NOMO-1 (cell line): ENCODE results near the gene MARCHF9.
"Not testable (repeated sequence)": the region's sequence is repeated elsewhere in the genome, so short reads cannot be mapped to it uniquely, and the experiment has no call there.

Experiments
- DNase-seq, 2 experiments: peaks; one replicate each; lab custom pipeline; 2025; ENCODE audit not compliant: unreplicated experiment in 2 of 2; lab: John Stamatoyannopoulos, UW

Gene MARCHF9, protein sequence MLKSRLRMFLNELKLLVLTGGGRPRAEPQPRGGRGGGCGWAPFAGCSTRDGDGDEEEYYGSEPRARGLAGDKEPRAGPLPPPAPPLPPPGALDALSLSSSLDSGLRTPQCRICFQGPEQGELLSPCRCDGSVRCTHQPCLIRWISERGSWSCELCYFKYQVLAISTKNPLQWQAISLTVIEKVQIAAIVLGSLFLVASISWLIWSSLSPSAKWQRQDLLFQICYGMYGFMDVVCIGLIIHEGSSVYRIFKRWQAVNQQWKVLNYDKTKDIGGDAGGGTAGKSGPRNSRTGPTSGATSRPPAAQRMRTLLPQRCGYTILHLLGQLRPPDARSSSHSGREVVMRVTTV

DNA sequence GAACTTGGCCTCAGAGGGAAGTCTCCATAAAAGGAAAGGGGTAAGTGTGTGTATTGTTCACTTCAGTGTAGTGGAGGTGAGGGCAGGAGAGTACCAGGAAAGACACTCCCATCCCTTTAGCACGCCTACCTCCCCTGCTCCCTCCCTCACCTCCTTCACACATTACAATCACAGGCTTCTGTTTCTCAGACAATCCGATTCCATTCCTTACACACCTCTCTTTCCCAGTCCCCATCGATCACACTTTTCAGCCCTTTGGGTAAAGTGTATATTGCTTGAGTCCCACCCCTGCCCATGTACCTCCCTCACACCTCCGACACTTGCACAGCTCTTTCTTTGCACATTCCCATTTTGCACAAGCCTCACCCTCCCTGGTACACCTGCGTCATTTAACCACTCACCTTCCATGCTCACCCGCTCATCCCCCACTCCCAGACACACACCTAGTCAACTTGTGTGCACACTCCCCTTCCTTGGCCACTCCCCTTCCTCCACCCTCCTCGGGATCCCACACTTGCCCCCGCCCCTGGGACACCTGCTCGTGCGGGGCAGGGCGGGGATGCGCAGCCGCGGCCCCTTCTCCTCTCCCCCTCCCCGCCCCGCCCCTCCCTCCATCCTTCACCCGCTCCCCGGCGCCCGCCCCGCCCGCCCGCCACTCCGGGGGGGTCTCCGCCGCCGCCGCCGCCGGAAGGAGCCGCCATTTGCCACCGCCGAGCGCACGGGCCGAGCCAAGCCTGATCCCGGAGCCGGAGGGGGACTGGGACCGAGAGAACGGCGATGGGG lies at the start of gene MARCHF9:
MARCHF9 (plus strand) TSS at position 693 of the 783 bp plus-strand sequence. CDS start 426 bp downstream, outside the sequence.
- DNase-seq, result peak; percentile 36 to 57

DNA sequence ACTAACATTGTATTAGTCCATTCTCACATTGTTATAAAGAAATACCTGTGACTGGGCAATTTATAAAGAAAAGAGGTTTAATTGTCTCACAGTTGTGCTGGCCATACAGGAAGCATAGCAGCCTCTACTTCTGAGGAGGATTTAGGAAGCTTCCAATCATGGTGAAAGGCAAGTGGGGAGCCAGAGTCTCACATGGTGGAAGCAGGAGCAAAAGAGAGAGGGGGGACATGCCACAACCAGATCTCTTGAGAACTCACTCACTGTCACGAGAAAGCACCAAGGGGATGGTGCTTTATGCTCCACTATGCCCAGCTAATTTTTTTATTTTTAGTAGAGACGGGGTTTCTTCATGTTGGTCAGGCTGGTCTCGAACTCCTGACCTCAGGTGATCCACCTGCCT lies 47.7 kb upstream of the MARCHF9 start:
- no peak for DNase-seq

DNA sequence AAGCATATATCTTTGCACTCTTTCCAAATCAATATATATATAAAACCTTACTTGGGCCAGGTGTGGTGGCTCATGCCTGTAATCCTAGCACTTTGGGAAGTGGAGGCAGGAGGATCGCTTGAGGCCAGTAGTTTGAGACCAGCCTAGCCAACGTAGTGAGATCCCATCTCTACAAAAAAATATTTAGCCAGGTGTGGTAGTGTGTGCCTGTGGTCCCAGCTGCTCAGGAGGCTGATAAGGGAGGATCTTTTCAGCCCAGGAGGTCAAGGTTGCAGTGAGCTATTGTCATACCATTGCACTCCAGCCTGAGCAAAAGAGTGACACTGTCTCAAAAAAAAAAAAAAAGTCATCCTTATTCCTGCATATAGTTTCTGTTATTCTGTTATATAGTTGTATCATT lies 46.6 kb upstream of the MARCHF9 start:
- no peak for DNase-seq

DNA sequence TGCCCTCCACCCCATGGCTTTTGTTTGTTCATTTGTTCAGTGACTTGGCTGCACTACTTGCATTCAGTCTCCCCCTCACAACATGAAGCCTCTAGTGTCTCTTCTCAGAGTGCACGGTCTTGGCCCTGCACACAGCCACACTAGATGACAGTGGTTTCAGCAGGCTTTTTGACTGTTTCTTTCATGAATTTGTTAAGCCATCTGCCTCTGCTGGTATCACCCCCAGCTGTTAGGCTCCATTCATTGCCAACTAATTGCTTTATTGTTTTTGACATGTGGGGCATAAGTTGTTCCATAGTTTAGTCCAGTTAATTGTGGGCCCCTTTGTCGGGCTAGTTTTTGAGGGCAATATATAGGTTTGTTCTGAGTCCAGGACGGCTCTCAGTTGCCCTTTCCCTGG lies 42.2 kb upstream of the MARCHF9 start:
- no peak for DNase-seq

DNA sequence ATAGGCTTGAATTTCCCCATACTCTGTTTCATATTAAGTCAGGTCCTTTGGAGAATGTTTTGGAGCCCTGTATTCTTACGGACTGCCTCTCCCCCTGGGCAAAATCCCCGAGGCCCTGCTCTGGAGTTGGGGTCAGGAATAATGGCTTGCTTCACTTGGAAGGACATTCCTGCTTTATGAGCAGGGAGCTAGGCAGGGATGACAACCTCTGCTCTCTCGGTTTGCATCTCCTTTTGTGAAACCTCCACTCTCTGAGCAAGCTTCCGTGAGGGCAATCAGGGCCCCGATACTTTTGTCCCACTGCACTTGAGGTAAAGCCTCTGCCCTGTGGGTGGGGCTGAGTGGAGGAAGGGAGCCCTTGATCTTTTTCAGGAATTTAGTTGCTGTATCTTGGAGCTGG lies 41.7 kb upstream of the MARCHF9 start:
- no peak for DNase-seq

DNA sequence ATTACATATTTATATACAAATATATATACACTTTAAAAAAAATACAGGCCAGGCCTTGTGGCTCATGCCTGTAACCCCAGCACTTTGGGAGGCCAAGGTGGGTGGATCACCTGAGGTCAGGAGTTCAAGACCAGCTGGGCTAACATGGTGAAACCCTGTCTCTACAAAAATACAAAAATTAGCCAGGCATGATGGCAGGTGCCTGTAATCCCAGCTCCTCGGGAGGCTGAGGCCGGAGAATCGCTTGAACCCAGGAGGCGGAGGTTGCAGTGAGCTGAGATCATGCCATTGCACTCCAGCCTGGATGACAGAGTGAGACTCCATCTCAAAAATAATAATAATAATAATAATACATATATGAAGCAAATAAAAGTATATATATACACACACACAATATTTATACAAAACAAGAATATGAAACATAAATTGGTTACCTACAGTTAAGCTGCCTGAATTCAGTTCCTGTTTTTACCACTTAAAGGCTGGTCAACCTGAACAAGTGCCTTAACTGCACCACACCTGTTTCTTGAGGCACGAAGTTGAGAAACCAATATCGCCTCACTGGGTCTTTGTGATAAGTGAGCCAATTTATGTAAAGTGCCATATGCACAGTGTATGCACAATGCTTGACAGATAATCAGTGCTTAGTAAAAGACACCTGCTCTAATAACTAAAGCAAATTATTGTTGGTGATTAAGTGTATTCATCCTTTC lies 39.7 kb upstream of the MARCHF9 start:
- DNase-seq, result not testable (repeated sequence)

DNA sequence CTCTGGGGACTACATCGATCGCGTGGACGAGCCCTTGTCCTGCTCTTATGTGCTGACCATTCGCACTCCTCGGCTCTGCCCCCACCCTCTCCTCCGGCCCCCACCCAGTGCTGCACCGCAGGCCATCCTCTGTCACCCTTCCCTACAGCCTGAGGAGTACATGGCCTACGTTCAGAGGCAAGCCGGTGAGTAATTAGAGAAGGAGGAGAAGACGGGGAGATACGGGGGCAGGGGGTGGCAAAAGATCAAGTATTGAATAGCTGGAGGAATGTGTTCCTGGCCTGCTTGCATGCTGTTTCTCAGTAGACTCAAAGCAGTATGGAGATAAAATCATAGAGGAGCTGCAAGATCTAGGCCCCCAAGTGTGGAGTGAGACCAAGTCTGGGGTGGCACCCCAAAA lies 39.1 kb upstream of the MARCHF9 start:
- DNase-seq, result no peak

DNA sequence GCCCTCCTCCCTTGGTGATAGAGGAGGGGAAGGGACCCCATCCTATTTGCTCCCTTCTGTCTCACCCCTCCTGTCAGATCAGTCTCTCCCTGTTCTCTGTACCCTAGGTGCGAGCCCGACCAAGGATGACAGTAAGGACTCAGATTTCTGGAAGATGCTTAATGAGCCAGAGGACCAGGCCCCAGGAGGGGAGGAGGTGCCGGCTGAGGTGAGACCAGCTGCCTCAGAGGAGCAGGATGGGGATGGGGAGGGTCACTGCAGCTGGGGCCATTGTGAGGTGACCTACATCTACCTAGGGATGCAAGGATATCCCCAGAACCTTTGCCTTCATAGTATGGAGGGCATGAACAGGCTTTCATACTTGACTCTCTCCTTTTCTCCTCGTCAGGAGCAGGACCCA lies 38.6 kb upstream of the MARCHF9 start:
- DNase-seq, result no peak

DNA sequence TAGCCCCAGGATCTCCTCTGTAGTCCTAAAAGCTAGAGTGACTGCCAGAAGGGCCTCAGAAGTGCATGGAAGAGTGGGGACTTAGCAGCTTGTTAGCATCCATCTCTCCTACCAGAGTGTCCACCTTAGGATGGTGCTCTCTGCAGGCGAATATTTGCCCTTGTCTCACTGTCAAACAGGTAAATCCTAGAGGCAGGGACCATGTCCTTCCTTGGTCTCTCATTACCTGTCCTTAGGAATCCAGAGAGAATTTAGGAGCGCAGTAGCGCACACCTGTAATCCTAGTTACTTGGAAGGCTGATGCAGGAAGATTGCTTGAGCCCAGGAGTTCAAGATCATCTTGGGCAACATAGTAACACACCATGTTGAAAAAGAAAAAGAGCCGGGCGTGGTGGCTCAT lies 37.8 kb upstream of the MARCHF9 start:
- DNase-seq, result no peak

DNA sequence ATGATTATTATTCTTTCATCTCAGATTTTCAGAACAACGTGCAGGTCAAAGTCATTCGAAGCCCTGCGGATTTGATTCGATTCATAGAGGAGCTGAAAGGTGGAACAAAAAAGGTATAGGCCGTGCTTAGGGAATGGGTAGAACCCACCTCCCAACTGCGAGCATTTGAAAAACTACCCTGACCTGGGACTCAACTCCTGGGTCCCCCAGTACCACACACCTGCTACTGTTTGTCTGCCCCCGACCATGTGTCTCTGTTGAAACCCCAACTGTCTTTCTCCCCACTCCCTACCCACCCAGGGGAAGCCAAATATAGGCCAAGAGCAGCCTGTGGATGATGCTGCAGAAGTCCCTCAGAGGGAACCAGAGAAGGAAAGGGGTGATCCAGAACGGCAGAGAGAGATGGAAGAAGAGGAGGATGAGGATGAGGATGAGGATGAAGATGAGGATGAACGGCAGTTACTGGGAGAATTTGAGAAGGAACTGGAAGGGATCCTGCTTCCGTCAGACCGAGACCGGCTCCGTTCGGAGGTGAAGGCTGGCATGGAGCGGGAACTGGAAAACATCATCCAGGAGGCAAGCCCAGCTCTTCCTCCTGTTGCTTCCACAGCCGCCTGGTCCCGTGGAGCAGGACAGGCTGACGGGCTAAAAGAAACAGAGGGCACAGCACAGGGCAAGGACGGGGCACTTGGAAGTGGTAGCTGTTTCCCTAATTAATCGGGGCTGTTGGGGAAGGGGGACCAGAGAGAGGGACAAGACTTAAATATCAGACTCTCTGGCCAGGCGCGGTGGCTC lies 36.9 kb upstream of the MARCHF9 start:
- DNase-seq, result no peak

DNA sequence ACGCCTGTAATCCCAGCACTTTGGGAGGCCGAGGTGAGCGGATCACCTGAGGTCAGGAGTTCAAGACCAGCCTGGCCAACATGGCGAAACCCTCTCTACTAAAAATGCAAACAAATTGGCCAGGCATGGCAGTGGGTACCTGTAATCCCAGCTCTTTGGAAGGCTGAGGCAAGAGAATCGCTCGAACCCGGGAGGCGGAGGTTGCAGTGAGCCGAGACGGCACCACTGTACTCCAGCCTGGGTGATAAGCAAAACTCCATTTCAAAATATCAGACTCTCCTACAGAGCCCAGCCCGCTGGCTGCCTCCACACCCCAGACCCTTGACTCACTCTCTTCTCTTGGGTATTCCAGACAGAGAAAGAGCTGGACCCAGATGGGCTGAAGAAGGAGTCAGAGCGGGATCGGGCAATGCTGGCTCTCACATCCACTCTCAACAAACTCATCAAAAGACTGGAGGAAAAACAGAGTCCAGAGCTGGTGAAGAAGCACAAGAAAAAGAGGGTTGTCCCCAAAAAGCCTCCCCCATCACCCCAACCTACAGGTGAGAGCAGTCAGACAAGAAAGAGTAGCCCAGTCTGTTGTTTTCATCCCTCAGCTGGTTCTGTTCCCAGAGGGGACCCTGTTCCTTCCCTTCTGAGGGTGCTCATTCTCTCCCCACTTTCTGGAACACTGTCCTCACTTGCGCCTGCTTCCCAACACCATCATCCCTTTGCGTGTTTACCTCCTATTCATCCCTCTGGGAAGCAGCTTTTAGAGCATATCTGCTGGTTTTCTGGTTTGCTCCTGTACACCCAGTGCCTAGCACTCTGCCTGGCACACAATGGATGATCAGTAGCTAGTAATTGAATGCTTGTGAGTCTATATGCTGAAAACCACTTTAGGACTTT lies 36.0 kb upstream of the MARCHF9 start:
- DNase-seq, result no peak

DNA sequence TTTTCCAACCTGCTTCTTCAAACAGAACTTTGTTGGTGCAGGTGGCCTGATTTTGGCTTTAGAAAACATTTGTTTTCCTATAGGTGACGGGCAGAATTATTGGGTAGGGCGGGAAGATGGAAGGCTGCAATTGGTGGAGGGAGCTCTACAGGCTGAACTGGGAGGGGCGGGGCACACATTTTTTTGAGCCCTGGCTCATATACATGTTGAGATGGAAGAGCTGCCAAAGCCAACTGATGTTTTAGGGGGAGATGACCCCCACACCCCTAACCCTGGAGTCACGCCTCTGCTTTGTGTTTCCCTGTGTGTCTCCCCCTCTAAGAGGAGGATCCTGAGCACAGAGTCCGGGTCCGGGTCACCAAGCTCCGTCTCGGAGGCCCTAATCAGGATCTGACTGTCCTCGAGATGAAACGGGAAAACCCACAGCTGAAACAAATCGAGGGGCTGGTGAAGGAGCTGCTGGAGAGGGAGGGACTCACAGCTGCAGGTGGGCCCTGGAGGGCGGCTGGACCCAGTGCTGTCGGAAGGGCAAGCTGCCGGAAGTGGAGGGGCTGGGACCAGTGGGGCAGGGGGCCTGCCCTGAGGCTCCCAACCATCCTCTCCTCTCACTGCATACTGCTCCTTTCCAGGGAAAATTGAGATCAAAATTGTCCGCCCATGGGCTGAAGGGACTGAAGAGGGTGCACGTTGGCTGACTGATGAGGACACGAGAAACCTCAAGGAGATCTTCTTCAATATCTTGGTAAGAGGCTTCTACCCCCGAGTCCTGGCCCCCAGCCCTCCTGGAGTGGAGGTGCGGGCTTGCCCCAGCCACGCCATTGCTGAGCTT lies 34.9 kb upstream of the MARCHF9 start:
- DNase-seq, result no peak

DNA sequence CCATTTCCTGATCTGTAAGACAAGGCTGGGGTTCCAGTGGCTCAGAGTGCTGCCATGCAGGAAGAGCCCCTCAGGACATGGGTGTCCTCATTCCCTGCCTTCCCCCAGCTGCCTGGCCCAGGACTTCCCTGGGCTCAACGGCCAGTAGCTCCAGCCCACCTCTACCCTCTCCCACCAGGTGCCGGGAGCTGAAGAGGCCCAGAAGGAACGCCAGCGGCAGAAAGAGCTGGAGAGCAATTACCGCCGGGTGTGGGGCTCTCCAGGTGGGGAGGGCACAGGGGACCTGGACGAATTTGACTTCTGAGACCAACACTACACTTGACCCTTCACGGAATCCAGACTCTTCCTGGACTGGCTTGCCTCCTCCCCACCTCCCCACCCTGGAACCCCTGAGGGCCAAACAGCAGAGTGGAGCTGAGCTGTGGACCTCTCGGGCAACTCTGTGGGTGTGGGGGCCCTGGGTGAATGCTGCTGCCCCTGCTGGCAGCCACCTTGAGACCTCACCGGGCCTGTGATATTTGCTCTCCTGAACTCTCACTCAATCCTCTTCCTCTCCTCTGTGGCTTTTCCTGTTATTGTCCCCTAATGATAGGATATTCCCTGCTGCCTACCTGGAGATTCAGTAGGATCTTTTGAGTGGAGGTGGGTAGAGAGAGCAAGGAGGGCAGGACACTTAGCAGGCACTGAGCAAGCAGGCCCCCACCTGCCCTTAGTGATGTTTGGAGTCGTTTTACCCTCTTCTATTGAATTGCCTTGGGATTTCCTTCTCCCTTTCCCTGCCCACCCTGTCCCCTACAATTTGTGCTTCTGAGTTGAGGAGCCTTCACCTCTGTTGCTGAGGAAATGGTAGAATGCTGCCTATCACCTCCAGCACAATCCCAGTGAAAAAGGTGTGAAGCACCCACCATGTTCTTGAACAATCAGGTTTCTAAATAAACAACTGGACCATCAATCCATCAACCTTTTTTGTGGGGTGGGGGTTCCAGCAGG lies 34.0 kb upstream of the MARCHF9 start:
- no peak for DNase-seq

DNA sequence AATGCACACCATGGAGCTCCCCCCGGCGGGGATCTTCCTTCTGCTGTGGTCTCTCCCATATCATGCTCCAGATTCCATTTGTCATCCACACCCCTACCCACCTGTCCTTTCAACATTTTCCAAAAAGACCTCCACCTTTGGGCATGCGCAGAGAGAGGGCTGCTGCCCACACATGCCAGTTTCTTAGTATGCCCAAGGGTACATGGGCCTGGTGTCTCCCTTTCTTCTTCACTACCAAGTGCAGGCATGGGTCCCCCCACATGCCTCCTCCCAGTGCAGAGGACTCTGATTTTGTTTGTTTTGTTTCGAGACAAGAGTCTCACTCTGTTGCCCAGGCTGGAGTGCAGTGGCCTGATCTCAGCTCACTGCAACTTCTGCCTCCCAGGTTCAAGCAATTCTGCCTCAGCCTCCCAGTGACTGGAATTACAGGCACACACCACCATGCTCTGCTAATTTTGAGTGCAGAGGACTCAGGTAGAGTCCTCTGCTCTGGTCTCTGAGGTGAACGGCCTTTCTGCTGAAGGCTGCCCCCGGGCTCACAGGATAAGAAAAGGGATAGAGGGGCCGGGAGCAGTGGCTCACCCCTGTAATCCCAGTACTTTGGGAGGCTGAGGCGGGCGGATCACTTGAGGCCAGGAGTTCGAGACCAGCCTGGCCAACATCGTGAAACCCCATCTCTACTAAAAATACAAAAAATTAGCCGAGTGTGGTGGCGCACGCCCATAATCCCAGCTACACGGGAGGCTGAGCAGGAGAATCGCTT lies 32.9 kb upstream of the MARCHF9 start:
- DNase-seq, result not testable (repeated sequence)

DNA sequence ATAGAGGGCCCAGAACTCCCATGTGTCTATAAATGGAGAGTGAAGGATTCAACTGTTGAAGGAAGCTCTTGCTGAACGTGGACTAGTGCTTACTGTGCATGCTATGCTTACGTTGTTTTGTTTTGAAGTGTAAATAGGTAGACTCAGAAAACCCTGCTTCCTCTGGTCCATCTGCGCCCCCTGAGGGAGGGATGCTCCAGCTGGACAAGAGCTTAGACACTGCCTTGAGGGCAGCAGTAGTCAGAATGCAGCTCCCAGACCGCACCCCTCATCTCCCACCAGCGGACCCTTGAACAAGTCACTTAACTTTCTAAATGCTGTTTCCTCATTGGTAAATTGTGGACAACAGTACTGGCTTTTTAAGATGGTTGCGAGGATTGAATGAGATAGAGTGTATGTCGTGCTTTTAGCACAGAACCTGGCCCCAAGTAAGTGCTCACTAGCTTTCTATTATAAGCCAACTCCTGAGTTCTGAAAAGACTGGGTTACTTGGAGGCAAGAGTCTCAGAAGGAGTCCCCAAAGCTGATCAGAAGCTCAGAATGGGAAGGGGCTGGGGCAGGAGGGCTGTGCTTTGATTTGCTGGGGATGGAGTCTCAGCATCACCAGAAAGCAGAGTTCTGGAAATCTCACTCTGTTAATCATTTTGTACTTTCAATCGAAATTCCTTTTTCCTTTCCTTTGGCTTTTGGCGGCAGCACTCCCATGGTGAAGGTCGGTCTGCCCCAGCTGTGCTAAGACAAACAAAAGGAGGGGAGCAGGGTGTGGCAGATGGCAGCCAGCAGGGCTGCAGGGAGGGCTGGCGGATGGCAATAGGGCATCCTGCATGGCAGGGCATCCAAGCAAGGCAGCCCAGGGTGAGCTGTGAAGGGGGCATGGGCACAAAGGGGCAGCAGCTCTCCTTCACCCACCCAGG lies 31.9 kb upstream of the MARCHF9 start:
- no peak for DNase-seq

DNA sequence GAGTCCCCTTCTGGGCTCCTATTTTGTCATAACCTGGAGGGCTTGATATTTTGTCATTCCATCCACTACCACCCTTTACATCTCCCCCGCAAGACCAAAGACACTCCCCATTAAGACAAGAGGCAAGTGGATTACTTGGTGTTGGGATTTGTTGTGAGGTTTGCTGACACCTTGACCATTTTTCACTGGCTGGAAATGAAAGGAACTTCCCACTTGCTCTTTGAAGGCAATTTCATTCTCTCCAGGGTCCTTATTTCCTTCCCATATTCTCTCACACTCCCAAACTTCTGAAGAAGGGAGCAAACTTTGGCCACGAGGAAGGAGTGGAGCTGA lies 31.3 kb upstream of the MARCHF9 start:
- DNase-seq, result no peak
